Tibial artery (tissue), 4 donors: ENCODE data around the gene APBB2.

ENCODE experiments used
- DNase-seq, 2 donors: peaks; one replicate each; pipeline ENCODE4 v3.0.0-alpha.2; 2019
- H3K27ac ChIP-seq, 2 donors: fragments of 200-600 bp; sonication (generic) in 1 of 2; 1 replicate in 1 of 2; 2 replicates in 1 of 2; pipeline ENCODE4 v1.5.1; 2018 to 2019; ENCODE audit warnings: mild to moderate bottlenecking in 1 of 2
- H3K27me3 ChIP-seq, 2 donors: fragments of 200-600 bp; sonication (generic) in 1 of 2; one replicate each; pipeline versions ENCODE4 v1.5.1 to v1.6.0; 2016 to 2019
- H3K36me3 ChIP-seq, 3 donors: fragments of 200-600 bp; sonication (generic) in 2 of 3; one replicate each; pipeline ENCODE4 v1.5.1; 2016 to 2019; ENCODE audit warnings: mild to moderate bottlenecking in 2 of 3
- H3K4me1 ChIP-seq, 4 donors: fragments of 200-600 bp; sonication (generic) in 2 of 4; 1 replicate in 3 of 4; 2 replicates in 1 of 4; pipeline ENCODE4 v1.5.1; 2016 to 2019
- H3K4me3 ChIP-seq, 2 donors: fragments of 200-600 bp; sonication (generic) in 1 of 2; 1 replicate in 1 of 2; 2 replicates in 1 of 2; pipeline ENCODE4 v1.5.1; 2018 to 2019; ENCODE audit warnings: mild to moderate bottlenecking in 2 of 2
- H3K9me3 ChIP-seq, 3 donors: fragments of 200-600 bp; sonication (generic) in 1 of 3; one replicate each; pipeline ENCODE4 v1.5.1; 2016 to 2019
- CTCF ChIP-seq, 2 experiments: fragments of 200-600 bp in 1 of 2; fragments of 450-650 bp in 1 of 2; IDR thresholded peaks; one replicate each; pipeline ENCODE4 v1.5.1; 2017 to 2019; ENCODE audit warnings: antibody characterized with exemption in 2 of 2, mild to moderate bottlenecking in 1 of 2, moderate library complexity in 1 of 2
- intact Hi-C: fragments of 100-400 bp; cut with DNase I; formaldehyde crosslinking; loops from one replicate; pipeline ENCODE4 v1.15.0; 2023; ENCODE audit warnings: low total_unique reads

The APBB2 gene

DNA sequence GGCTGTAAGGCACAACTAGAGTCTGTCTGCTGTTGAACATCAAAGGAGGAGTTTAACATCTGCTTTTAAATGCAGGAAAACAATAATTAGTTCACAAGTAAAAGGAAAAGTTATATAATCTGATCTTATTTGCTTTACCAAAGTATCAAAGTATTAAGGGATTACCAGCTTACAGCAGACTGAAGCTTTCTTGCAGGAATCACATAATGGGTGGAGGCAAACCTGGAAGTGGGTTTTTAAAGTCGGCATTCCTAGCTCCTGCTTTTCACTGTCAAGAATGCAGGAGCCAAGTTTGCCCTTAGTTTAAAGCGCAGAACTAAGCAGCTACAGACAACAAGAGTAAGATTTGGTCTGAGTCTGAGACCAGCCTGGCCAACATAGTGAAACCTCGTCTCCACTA is 122.2 kb downstream of the APBB2 start:
- no peak overlapping the region for H3K27ac ChIP-seq
- DNase-seq: no peak
- TF ChIP-seq CTCF (IDR thresholded peaks at IDR 0.05): no peak
- no peak overlapping the region for H3K4me3 ChIP-seq
- intact Hi-C loops: no loop called here
- no peaks in the 10 kb centered on the region for H3K27me3 ChIP-seq
- H3K4me1 ChIP-seq: peaks cover 0 to 42% (median 13%) of the 10 kb centered on the region in 4 donors
- H3K36me3 ChIP-seq: no peaks in the 10 kb centered on the region
- no peaks in the 10 kb centered on the region for H3K9me3 ChIP-seq

DNA sequence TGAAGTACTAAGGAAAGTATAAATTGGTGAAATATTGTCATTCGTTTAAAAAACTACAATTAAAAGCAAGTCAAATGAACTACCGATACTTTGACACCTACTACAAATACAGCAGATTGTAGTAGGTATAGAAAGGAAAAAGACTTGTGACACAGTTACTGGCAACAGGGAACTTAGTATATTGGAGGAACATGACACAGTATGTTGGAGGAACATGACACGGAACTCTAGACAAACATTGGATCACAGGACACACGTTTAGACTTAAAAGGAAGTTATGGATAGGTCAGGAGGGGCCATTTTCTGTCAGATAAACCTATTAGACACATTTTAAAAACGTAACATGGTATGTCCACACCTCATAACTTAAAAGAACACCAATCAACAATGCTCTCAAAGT is 132.5 kb downstream of the APBB2 start:
- no peak for DNase-seq
- H3K27ac ChIP-seq: no peak overlapping the region

DNA sequence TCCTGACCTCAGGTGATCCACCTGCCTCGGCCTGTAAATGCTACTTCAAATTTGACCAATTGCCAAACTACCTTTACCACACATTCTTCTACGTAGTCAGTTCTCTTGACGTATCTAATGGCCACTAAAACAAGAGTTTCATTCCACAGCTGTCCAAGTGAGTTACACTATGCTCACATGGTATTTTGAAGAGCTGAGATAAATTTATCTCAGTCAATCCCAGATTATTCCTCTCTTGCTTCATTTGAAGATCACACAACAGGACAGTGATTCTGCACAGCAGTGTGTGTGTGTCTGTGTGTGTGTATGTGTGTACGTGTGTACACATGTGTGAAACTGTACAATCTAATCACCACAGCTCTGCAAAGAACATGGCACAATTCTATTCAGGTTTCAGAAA is 133.4 kb downstream of the APBB2 start:
- H3K4me3 ChIP-seq: no peak overlapping the region
- no peaks in the 10 kb centered on the region for H3K36me3 ChIP-seq
- no peak for TF ChIP-seq CTCF (IDR thresholded peaks at IDR 0.05)
- peaks cover 0 to 13% (median 6%) of the 10 kb centered on the region in 4 donors for H3K4me1 ChIP-seq
- peaks cover 0 to 5% (median 3%) of the 10 kb centered on the region in 3 donors for H3K9me3 ChIP-seq
- H3K27ac ChIP-seq: no peak overlapping the region
- DNase-seq: no peak
- no peaks in the 10 kb centered on the region for H3K27me3 ChIP-seq
- intact Hi-C loops: no loop called here

More for the DNA sequence above, 132.5 kb downstream of the APBB2 start:
- no peak overlapping the region for H3K4me3 ChIP-seq
- intact Hi-C loops: no loop called here
- TF ChIP-seq CTCF (IDR thresholded peaks at IDR 0.05): no peak
- H3K27me3 ChIP-seq: no peaks in the 10 kb centered on the region
- no peaks in the 10 kb centered on the region for H3K36me3 ChIP-seq
- peaks cover 0 to 13% (median 5%) of the 10 kb centered on the region in 4 donors for H3K4me1 ChIP-seq
- H3K9me3 ChIP-seq: peaks cover 0 to 9% (median 6%) of the 10 kb centered on the region in 3 donors

DNA sequence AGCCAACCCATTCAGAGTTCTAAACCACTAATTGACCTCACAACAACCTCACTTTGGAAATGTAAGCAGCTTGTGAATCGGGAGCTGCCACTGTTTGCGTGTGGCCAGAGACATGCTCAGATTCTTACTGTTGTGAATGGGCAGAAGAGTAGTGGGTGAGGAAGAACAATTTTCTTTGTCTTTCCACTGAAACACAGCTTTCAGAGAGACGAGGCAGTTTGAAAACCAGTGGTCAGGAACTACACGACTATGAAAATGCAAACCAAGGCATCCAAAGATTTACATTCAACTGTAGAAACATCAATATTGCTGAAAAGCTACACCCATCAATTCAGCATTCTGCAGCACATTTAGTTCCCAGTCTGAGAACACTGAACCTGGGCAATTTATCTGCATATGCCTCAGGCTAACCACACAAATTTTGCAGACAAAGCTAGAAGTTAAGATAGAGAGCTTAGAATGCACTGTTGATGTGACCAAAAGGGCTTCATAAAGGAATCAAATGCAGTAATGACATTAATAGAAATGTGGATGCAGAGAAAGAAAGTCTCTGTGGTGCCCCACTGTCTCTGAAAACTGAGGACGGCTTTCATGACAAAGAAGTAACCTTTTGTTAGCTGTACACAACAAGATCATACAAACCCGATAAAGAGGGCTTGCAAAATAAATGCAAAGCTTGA is 134.3 kb downstream of the APBB2 start:
- intact Hi-C loops: no loop called here

GRCh38 chr4:41077628-41078027 is 136.7 kb downstream of the APBB2 start:
- TF ChIP-seq CTCF (IDR thresholded peaks at IDR 0.05): no peak
- Histone ChIP-seq H3K27me3 (no peaks in the 10 kb centered on the region), H3K4me3 (no peak overlapping the region), H3K4me1 (peaks cover 0 to 27% (median 11%) of the 10 kb centered on the region in 4 donors), H3K27ac (no peak overlapping the region), H3K36me3 (no peaks in the 10 kb centered on the region), H3K9me3 (no peaks in the 10 kb centered on the region)
- no peak for DNase-seq
- intact Hi-C loops: no loop called here

More for the DNA sequence above, 134.3 kb downstream of the APBB2 start:
- Histone ChIP-seq H3K27me3 (no peaks in the 10 kb centered on the region), H3K4me3 (no peak overlapping the region), H3K36me3 (no peaks in the 10 kb centered on the region), H3K27ac (no peak overlapping the region), H3K9me3 (no peaks in the 10 kb centered on the region), H3K4me1 (peaks cover 0 to 13% (median 6%) of the 10 kb centered on the region in 4 donors)
- no peak for TF ChIP-seq CTCF (IDR thresholded peaks at IDR 0.05)
- DNase-seq: no peak
